ENCODE data around the gene SSBP3. TPM values are rescaled to one million over a fixed set of nuclear protein-coding genes. Genes with fewer than 3 reads are reported as not detected.

The SSBP3 gene
- total RNA-seq, 3 donors from 2014 or later: 21.3 to 28.0 (median 25.6) TPM

- no peak for DNase-seq (ENCODE audit: low spot score in 2 of 2)
- Histone ChIP-seq H3K27ac (peak overlapping the region; percentile 87 to 95), H3K36me3 (no peaks in the 10 kb centered on the region), H3K4me3 (no peak overlapping the region), H3K27me3 (no peaks in the 10 kb centered on the region), H3K9me3 (no peaks in the 10 kb centered on the region), H3K4me1 (peaks cover 16 to 33% of the 10 kb centered on the region in 2 donors)
- intact Hi-C loops (cut with DNase I; ENCODE audit: low total_unique reads): no loop called here
- TF ChIP-seq POLR2A (IDR thresholded peaks at IDR 0.05) (no peak), CTCF (IDR thresholded peaks at IDR 0.05) (no peak), POLR2AphosphoS5 (IDR thresholded peaks at IDR 0.05) (no peak)
These were observed 126.7 kb downstream of the SSBP3 start for GRCh38 chr1:54279457-54279856.

GRCh38 chr1:54278941-54279422 is 127.2 kb downstream of the SSBP3 start:
- Histone ChIP-seq H3K27ac (peak overlapping the region; percentile 87 to 95), H3K4me3 (no peak overlapping the region), H3K4me1 (peaks cover 16 to 38% of the 10 kb centered on the region in 2 donors), H3K36me3 (no peaks in the 10 kb centered on the region), H3K27me3 (no peaks in the 10 kb centered on the region), H3K9me3 (no peaks in the 10 kb centered on the region)
- intact Hi-C loops (cut with DNase I; ENCODE audit: low total_unique reads): no loop called here
- TF ChIP-seq CTCF (IDR thresholded peaks at IDR 0.05) (no peak), POLR2AphosphoS5 (IDR thresholded peaks at IDR 0.05) (peak in 1 of 3 donors; percentile 13)
- peak in 1 of 2 donors; percentile 80 for DNase-seq (ENCODE audit: low spot score in 2 of 2)

- intact Hi-C loops (cut with DNase I; ENCODE audit: low total_unique reads): no loop called here
- Histone ChIP-seq H3K27me3 (no peaks in the 10 kb centered on the region), H3K4me3 (no peak overlapping the region), H3K36me3 (no peaks in the 10 kb centered on the region), H3K9me3 (no peaks in the 10 kb centered on the region), H3K27ac (peak overlapping the region; percentile 87 to 95), H3K4me1 (peaks cover 22 to 49% of the 10 kb centered on the region in 2 donors)
- no peak for DNase-seq (ENCODE audit: low spot score in 2 of 2)
- TF ChIP-seq CTCF (IDR thresholded peaks at IDR 0.05) (no peak), POLR2AphosphoS5 (IDR thresholded peaks at IDR 0.05) (peak in 2 of 3 donors; percentile 45 to 63), POLR2A (IDR thresholded peaks at IDR 0.05) (no peak)
These were observed 128.5 kb downstream of the SSBP3 start for GRCh38 chr1:54277451-54278341.

- Histone ChIP-seq H3K27me3 (no peaks in the 10 kb centered on the region), H3K4me1 (peaks cover 22 to 50% of the 10 kb centered on the region in 2 donors), H3K9me3 (no peaks in the 10 kb centered on the region), H3K36me3 (no peaks in the 10 kb centered on the region), H3K27ac (peak overlapping the region; percentile 87 to 95), H3K4me3 (no peak overlapping the region)
- intact Hi-C loops (cut with DNase I; ENCODE audit: low total_unique reads): no loop called here
- no peak for TF ChIP-seq POLR2AphosphoS5 (IDR thresholded peaks at IDR 0.05)
- no peak for TF ChIP-seq CTCF (IDR thresholded peaks at IDR 0.05)
- TF ChIP-seq POLR2A (IDR thresholded peaks at IDR 0.05): no peak
- DNase-seq (ENCODE audit: low spot score in 2 of 2): no peak
These were observed 129.4 kb downstream of the SSBP3 start for GRCh38 chr1:54276617-54277450.

Measured in breast epithelium (tissue), 4 donors.